Measurements from ENCODE around the gene SLC35A2.
"Not testable (repeated sequence)": the region's sequence is repeated elsewhere in the genome, so short reads cannot be mapped to it uniquely, and the experiment has no call there.

SLC35A2 gene

GRCh38 chrX:48894891-48895290, 16.6 kb downstream of the SLC35A2 start:
- TF ChIP-seq POLR2A (IDR thresholded peaks at IDR 0.05; ENCODE audit: low read depth, low read length): no peak
- TF ChIP-seq SPI1 (IDR thresholded peaks at IDR 0.05; ENCODE audit: low read depth, low read length): no peak
- no peak for TF ChIP-seq TAF1 (IDR thresholded peaks at IDR 0.05; ENCODE audit: low read depth, low read length)
- TF ChIP-seq POLR2AphosphoS5 (IDR thresholded peaks at IDR 0.05; ENCODE audit: low read depth, low read length): no peak
- TF ChIP-seq PAX5 (IDR thresholded peaks at IDR 0.05; ENCODE audit: insufficient read depth, low read length, severe bottlenecking): no peak
- no peak for TF ChIP-seq POU2F2 (IDR thresholded peaks at IDR 0.05; ENCODE audit: low read depth, low read length)
- DNase-seq (ENCODE audit: insufficient read length, low spot score): no peak
- no peak for FAIRE-seq

- TF ChIP-seq TAF1 (IDR thresholded peaks at IDR 0.05; ENCODE audit: low read depth, low read length) (no peak), POLR2A (IDR thresholded peaks at IDR 0.05; ENCODE audit: low read depth, low read length) (no peak), POLR2AphosphoS5 (IDR thresholded peaks at IDR 0.05; ENCODE audit: low read depth, low read length) (no peak), POU2F2 (IDR thresholded peaks at IDR 0.05; ENCODE audit: low read depth, low read length) (no peak)
- FAIRE-seq: no peak
- DNase-seq (ENCODE audit: insufficient read length, low spot score): no peak
Measured at GRCh38 chrX:48893556-48894348, 17.7 kb downstream of the SLC35A2 start.

DNA sequence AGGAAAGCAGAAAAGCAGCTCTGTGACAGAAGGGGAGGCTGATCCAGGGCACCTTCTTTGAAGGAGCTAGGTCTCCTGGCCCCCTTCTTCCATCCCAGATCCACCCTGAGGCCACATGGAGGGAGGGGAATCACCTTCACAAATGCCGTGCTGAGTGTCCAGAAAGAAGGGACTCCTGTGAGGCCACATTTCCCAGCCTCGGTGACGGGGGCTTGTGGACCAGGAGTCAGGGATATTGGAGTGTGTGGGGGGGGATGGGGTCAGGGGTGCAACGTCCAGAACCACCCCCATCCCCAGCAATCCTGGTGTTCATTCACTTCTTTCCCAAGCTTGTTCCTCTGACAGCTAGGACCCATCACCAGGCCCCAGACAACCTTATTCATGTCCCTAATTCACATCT, 18.6 kb downstream of the SLC35A2 start:
- FAIRE-seq: no peak
- DNase-seq (ENCODE audit: insufficient read length, low spot score): no peak
- no peak for TF ChIP-seq POLR2A (IDR thresholded peaks at IDR 0.05; ENCODE audit: low read depth, low read length)
- TF ChIP-seq PAX5 (IDR thresholded peaks at IDR 0.05; ENCODE audit: insufficient read depth, low read length, severe bottlenecking): no peak
- no peak for TF ChIP-seq POLR2AphosphoS5 (IDR thresholded peaks at IDR 0.05; ENCODE audit: low read depth, low read length)
- TF ChIP-seq SPI1 (IDR thresholded peaks at IDR 0.05; ENCODE audit: low read depth, low read length): no peak
- TF ChIP-seq POU2F2 (IDR thresholded peaks at IDR 0.05; ENCODE audit: low read depth, low read length): no peak
- no peak for TF ChIP-seq TAF1 (IDR thresholded peaks at IDR 0.05; ENCODE audit: low read depth, low read length)

DNA sequence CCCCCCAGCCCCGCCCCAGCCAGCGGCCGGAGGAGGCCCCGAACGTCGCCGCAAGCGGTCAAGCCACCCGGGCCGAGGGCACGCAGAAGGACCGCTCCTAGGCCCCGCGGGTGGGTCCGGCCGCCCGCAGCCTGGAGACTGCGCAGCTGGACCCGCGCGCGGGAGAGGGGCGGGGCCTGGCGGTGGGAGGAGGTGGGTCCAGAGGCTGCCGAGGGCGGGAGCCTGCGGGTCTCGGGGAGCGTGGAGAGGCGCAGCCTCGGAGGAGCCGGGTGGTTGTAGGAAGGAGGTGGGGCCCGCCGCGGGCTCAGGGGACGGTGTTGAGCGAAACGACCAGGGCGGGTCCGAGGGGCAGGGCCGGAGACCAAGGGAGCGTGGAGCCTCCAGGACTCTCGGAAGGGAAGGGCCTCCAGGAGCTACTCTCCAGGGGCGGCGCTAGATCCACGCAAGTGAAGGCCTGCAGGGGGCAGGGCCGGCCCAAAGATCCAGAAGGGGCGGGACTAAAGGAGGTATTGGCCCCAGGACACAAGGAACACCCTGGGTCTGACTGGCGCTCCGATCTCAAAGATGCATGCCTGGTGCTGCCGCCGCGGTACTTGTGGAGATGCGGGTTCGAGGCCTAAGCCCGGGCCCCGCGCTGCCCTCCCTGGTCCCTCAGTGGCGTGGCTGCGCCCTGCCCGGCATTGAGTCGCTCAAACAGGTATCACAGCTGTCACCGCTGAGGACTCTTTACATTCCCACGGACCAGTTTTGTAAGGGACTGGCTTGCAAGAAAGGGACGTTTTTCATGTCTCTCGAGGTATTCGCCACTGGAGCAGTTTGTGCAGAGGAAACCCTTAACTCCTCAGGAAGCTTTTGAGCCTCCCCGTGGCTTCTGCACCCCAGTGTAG, 19.8 kb downstream of the SLC35A2 start:
- DNase-seq (ENCODE audit: insufficient read length, low spot score) (peak; percentile 57), FAIRE-seq (peak; percentile 87)
- TF ChIP-seq POLR2AphosphoS5 (IDR thresholded peaks at IDR 0.05; ENCODE audit: low read depth, low read length) (no peak), POU2F2 (IDR thresholded peaks at IDR 0.05; ENCODE audit: low read depth, low read length) (no peak), POLR2A (IDR thresholded peaks at IDR 0.05; ENCODE audit: low read depth, low read length) (no peak), TAF1 (IDR thresholded peaks at IDR 0.05; ENCODE audit: low read depth, low read length) (no peak), SPI1 (IDR thresholded peaks at IDR 0.05; ENCODE audit: low read depth, low read length) (no peak), PAX5 (IDR thresholded peaks at IDR 0.05; ENCODE audit: insufficient read depth, low read length, severe bottlenecking) (no peak)

GRCh38 chrX:48890934-48891401, 20.5 kb downstream of the SLC35A2 start:
- no peak for TF ChIP-seq POLR2AphosphoS5 (IDR thresholded peaks at IDR 0.05; ENCODE audit: low read depth, low read length)
- FAIRE-seq: peak; percentile 52
- no peak for DNase-seq (ENCODE audit: insufficient read length, low spot score)

DNA sequence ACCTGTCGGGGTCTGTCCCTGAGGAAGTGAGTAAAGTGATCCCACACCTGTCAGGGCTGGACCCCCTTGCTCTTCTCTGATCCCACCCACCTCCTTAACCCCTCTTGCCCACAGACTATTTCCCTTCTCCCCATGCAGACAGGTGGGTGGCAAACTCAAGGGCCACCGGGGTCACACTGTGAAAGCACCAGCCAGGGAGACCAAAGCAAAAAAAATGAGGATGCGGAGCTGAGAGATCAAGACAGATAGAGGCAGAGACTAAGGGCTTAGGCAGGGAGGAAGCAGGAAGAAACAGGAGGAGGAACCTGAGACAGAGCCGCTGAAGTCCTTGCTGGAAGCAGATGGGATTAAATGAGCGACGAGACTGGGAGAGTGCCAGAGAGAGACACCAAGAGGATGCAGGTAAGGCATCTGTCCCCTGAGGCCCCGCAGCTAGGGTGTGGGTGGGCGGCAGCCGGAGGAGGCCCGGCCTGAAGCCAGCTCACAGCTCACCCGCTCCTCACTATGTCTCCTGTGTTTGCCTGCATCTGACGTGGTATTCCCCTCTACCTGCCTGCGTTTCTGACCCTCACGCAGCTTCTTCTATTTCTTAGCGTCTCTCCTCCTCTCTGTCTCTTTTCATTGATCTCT, 21.0 kb downstream of the SLC35A2 start:
- TF ChIP-seq POU2F2 (IDR thresholded peaks at IDR 0.05; ENCODE audit: low read depth, low read length): no peak
- TF ChIP-seq TAF1 (IDR thresholded peaks at IDR 0.05; ENCODE audit: low read depth, low read length): no peak
- no peak for TF ChIP-seq PAX5 (IDR thresholded peaks at IDR 0.05; ENCODE audit: insufficient read depth, low read length, severe bottlenecking)
- no peak for TF ChIP-seq POLR2A (IDR thresholded peaks at IDR 0.05; ENCODE audit: low read depth, low read length)
- TF ChIP-seq POLR2AphosphoS5 (IDR thresholded peaks at IDR 0.05; ENCODE audit: low read depth, low read length): no peak
- TF ChIP-seq SPI1 (IDR thresholded peaks at IDR 0.05; ENCODE audit: low read depth, low read length): no peak
- FAIRE-seq (peak; percentile 41), DNase-seq (ENCODE audit: insufficient read length, low spot score) (no peak)

GRCh38 chrX:48886586-48886985, 24.9 kb downstream of the SLC35A2 start:
- FAIRE-seq: not testable (repeated sequence)

DNA sequence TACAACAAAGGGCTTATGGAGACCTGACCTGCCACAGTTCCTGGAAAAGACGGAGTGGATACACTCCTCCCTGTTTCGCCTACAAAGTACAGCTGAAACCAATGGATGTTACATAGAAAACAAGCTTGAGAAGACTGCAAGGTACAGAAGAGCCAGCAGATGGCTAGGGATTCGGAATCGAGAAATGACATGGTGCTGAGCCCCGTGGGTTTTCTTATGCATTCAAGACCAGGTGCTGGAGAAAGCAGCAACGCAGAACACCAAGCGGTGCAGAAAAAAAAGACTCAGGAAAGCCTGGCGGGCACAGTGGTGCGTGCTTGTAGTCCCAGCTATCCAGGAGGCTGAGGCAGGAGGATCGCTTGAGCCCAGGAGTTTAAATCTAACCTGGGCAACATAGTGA, 27.7 kb downstream of the SLC35A2 start:
- DNase-seq (ENCODE audit: insufficient read length, low spot score) (no peak), FAIRE-seq (no peak)
- TF ChIP-seq POU2F2 (IDR thresholded peaks at IDR 0.05; ENCODE audit: low read depth, low read length) (no peak), PAX5 (IDR thresholded peaks at IDR 0.05; ENCODE audit: insufficient read depth, low read length, severe bottlenecking) (no peak), POLR2AphosphoS5 (IDR thresholded peaks at IDR 0.05; ENCODE audit: low read depth, low read length) (no peak)

More at GRCh38 chrX:48886586-48886985, 24.9 kb downstream of the SLC35A2 start:
- not testable (repeated sequence) for DNase-seq (ENCODE audit: insufficient read length, low spot score)

DNA sequence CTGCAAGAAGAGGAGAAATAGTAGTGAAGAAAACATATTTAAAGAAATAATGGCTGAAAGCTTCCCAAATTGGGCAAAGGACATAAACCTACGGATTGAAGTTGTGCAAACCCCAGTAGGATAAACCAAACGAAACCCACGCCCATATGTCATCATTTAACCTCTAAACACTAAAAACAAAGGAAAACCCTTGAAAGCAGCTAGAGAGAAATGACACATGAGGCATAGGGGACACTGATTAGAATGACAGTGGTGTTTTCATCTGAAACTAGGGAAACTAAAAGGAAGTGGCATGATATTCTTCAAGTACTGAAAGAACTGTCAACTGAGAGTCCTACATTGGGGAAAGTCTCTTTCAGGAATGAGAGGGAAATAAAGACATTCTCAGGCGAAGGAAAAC, 34.5 kb downstream of the SLC35A2 start:
- not testable (repeated sequence) for DNase-seq (ENCODE audit: insufficient read length, low spot score); FAIRE-seq

DNA sequence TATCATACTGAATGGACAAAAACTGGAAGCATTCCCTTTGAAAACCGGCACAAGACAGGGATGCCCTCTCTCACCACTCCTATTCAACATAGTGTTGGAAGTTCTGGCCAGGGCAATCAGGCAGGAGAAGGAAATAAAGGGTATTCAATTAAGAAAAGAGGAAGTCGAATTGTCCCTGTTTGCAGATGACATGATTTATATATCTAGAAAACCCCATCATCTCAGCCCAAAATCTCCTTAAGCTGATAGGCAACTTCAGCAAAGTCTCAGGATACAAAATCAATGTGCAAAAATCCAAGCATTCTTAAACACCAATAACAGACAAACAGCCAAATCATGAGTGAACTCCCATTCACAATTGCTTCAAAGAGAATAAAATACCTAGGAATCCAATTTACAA, 39.4 kb downstream of the SLC35A2 start:
- not testable (repeated sequence) for FAIRE-seq; DNase-seq (ENCODE audit: insufficient read length, low spot score)

Measured in GM12891 (cell line).